HG02943 (cell line): Measurements from ENCODE around the gene SPEM2.
"Not testable (repeated sequence)": the region's sequence is repeated elsewhere in the genome, so short reads cannot be mapped to it uniquely, and the experiment has no call there.

Experiments used
- ATAC-seq: cut with Tn5 transposase; IDR thresholded peaks from one replicate; pipeline ENCODE4 v1.9.1; 2021; ENCODE audit warnings: mild to moderate bottlenecking, low read depth, moderate library complexity; ENCODE audit not compliant: unreplicated experiment

The SPEM2 gene

DNA sequence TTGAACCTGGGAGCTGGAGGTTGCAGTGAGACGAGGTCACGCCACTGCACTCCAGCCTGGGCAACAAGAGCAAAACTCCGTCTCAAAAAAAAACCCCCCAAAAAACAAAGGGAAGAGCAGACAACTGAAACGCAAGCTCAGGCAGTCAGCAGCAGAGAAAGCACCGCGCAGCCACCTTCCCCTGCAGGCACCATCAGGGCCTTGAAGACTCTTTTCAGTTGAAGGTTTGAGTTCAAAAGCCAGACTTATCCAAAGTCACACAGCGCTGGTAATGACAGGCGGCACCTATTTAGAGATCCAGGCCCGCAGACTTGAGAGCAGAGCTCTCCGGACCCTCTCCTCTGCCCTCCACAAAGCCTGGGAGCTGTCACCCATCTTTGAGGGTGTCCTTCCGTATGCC, 42.9 kb downstream of the SPEM2 start:
- no peak for ATAC-seq

DNA sequence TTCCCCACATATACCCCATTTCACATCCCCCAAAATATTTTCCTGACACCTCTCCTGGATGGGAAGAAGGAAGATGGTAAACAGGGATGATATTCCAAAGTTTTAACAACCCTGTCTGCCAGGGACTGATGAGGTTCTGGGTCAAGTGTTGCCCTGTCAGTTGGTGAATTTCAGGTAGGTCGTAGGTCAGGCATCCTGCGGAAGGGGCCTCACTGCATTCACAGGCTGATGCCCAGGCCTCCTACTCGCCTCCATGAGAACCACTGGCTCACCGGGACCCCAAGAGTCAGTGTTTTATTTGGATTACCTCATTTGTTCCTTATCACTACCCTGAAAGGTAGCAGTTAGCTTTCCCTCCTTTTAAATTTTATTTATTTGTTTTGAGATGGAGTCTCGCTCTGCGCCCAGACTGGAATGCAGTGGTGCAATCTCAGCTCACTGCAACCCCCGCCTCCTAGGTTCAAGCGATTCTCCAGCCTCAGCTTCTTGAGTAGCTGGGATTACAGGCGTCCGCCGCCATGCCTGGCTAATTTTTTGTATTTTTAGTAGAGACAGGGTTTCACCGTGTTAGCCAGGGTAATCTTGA, 43.5 kb downstream of the SPEM2 start:
- no peak for ATAC-seq

DNA sequence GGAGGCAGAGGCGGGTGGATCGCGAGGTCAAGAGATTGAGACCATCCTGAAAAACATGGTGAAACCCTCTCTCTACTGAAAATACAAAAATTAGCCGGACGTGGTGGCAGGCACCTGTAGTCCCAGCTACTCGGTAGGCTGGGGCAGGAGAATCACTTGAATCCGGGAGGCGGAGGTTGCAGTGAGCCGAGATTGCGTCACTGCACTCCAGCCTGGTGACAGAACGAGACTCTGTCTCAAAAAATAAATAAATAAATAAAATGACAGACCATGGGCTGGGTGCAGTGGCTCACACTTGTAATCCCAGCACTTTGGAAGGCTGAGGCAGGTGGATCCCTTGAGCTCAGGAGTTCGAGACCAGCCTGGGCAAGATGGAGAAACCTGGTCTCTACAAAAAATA, 44.4 kb downstream of the SPEM2 start:
- not testable (repeated sequence) for ATAC-seq

DNA sequence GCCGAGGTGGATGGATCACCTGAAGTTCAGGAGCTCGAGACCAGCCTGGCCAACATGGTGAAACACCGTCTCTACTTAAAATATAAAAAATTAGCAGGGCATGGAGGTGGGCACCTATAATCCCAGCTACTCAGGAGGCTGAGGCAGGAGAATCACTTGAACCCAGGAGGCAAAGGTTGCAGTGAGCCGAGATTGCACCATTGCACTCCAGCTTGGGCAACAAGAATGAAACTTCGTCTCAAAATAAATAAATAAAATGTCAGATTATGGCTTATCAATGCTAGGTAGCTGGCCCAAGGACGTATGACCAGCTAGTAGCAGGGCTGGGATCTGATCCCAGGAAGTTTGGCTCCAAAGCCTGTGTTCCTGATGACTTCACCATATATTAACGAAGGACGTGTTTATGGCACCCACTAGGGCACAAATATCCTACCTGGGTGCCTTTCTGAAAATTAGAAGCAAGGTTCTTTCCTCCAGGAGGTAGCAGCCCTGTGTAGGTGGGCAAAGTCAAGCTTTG, 45.1 kb downstream of the SPEM2 start:
- not testable (repeated sequence) for ATAC-seq

DNA sequence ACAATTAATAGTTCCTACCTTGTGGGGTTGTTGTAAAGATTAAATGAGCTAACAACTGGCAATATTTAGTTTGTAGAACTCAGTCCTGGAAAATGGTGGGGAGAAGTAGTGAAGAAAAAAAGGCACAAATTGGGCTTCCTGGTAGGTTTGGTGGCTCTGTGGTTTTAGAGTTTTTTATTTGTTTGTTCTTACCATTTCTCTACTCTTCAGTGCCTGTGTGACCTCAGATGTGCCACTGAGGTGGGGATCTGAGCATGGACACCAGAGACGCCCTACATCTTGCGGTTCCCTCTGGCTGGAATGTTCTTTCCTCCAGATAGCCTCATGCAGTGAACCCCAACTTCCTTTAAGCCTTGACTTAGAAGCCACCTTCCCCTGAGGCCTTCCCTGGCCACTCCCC, 46.3 kb downstream of the SPEM2 start:
- ATAC-seq, result no peak

DNA sequence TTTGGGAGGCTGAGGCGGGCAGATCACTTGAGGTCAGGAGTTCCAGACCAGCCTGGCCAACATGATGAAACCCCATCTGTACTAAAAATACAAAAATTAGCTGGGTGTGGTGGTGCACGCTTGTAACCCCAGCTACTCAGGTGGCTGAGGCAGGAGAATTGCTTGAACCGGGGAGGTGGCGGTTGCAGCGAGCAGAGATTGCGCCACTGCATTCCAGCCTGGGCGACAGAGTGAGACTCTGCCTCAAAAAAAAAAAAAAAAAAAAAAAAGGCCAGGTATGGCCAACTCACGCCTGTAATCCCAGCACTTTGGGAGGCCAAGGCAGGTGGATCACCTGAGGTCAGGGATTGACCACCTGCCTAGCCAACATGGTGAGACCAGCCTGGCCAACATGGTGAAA, 49.4 kb downstream of the SPEM2 start:
- ATAC-seq, result not testable (repeated sequence)

DNA sequence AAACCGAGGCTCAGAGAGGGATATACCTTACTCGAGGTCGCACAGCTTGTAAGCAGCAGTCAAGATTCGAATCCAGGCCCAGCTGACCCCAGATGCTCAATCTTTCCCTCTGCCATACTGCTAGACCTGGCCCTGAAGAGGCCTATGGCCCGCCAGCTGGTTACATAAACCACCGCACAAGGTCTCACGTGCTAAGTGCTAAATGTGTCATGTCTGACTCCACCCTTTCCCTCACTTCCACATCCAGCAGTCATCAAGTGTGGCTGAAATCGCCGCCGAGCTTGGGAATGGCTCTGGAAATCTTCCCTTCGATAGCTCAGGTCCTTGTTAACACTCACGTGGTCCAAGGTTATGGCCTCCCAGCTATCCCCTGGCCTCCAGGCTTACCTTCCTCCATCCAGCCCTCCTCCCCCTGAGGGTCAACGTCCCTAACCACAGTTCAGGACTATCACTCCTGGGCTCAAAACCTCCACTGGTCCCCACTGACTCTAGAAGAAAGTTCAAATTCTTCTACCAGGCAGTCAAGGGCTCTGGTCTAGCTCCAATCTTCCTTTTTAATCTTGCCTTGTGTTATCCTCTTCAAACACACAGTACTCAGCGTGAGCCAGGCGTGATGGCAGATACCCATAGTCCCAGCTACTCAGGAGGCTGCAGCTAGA, 50.5 kb downstream of the SPEM2 start:
- ATAC-seq, result no peak

DNA sequence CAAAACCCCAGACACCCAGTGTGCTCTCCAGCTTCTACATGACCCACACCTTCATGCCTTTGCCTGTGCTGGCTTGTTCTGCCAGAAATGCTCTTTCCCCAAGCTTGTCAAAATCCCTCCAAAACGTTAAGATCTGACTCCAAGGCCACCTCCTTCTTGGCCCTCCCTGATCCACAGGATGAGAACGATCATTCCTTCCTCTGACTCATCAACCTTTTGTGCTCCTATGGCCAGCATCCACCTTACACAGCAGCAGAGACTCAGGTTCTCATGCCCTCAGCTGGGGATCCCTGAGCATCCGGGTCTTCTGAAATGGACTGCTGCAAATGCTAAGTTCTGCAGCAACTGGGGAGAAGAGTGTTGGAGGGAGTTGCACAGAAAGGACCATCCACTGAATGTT, 51.1 kb downstream of the SPEM2 start:
- no peak for ATAC-seq

DNA sequence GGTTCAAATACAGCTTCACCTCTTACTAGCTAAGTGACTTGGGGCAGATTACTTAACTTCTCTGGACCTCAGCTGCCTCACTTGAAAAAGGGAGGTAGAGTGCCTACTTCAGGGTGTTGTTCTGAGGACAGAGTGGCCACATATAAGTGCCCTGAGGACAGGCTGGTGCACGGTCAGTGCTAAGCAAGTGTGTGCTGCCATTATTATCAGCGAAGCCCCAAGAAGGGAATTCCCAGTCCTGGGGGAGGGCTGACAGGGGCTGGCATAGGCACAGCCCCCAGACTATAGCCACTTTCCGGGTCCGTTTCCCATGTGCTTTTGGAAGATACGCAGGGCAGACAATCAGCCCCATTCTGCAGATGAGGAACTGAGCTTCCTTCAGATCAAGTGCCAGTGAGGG, 51.5 kb downstream of the SPEM2 start:
- no peak for ATAC-seq
